Cortex of kidney (tissue), 1 donor: ENCODE measurements around the gene SPACA9.

ENCODE experiments used
- DNase-seq: peaks from one replicate; lab custom pipeline; 2025; lab: John Stamatoyannopoulos, UW

Gene SPACA9

DNA sequence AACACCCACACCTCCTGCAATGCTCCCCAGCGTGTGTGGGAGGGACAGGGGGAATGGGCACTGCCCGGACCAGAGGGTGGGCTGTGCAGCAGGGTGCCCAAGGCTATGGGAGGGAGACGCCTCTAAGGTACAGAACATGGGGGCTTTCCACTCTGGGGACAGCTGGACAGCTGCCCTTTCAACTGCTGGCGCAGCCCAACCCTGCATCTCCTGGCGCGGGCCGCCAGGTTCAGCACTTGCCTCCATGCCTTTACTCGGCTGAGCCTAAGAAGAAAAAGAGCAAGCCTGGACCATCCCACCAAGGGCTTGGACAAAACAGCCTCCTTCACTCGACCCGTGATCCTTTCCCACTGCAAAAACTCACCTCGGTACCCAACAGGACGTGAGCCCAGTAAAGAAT is 15.6 kb upstream of the SPACA9 start:
- no peak for DNase-seq

DNA sequence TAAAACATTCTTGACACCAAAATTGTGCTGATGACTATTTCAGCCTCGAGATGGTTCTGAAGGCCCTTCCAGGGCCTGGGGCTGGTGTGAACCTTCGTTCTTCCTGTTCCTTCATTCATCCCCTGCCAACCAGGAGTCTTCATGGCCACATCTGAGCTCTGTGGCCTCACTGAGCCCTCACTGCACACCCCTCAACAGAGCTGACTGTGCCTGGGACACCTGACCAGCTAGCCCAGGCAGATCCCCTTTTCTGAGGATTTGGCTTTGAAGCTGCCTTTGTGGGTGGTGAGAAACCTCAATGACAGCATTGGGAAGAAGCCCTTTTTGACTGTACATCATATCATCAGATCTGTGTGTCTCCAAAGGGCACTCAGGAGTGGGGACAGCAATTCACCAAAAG is 14.4 kb upstream of the SPACA9 start:
- no peak for DNase-seq

DNA sequence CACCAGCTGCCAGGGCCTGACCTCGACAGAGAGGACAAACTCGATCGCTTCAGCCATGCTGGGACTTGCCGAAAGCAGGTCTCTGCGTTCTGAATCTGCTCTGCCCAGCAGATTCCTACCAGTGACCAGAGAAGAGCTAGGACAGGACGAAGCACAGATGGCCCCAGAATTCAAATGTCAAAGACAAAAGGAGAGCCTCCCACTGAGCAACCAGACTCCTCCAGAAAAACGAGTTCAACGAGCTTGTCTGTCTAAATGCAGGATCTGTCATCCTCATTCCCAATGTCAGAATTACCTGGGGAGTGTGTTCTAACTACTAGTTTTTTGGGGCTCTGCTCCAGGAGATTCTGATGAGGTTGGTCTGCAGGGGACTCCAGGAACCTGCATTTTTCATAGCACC is 14.0 kb upstream of the SPACA9 start:
- DNase-seq, result no peak

DNA sequence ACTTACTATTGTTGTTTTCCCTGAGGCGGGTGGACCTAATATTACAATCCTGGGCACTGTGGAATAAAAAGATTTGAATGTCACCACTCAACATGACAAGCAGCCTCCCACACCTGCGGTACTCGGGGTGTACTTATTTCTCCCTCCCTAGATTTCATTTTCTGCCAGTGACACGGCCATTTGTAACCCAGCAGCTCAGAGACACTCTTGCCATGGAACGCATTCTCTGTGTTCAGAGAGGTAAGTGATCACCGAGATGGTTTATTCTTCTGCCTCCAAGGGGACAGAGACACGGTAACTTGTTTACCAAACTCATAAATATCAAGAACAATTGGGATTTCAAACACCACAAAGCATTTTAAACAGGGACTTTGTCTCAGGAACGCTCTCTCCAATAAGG is 11.8 kb upstream of the SPACA9 start:
- no peak for DNase-seq

DNA sequence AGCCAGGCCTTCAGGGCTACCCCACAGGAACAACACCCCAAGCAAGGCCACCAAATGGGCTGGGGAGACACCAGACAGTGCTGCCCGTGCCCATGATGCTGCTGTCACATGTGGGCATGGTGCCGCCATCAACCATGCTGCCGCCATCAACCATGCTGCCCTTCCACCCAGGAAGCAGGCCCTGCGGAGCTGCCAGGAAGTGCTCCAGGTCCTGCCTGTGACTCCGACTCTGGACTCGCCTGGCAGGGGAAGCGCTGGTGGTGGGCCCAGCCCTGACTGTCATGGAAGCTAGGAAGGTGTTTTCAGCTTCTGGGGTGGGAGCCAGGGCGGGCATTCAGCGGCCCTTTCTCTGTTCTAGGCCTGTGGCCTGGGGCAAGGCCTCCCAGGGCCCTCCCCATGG is 9.4 kb upstream of the SPACA9 start:
- no peak for DNase-seq

DNA sequence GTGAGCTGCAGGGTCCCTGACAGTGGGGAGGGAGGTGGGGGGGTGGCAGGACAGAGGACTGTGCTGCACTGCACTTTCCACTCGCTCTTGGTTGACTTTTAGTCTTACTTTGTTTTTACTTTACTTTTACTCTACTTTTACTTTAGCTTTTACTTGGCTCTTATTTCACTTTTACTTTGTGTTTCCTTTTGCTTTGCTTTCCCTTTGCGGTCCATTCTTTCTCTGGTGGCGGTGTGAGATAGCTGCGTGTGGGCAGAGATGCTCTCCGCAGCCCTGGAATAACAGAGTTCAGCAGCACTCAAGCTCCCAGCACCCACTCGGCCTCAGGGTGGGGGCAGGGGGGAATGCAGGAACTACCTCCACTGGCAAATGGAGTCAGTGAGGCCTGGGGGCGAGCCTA is 5.3 kb upstream of the SPACA9 start:
- DNase-seq, result no peak

DNA sequence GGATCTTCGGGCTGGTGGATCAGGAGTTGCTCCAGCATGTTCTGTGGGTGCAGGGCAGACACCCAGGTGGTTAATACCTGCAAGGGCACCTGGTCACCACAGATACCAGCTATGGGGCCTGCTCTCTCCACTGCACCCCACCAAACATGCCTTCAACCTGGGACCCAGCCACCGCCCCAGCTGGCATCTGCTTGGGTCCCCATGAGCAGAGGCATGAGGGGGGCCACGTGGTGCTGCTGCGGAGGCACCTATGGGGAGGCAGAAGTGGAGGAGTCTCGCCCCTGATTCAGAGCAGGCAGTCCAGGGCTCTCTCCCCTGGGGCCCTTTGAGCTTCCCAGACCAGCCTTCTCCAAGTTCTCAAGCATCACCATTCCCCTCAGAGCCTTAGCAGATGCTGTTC is 3.5 kb upstream of the SPACA9 start:
- DNase-seq, result no peak

DNA sequence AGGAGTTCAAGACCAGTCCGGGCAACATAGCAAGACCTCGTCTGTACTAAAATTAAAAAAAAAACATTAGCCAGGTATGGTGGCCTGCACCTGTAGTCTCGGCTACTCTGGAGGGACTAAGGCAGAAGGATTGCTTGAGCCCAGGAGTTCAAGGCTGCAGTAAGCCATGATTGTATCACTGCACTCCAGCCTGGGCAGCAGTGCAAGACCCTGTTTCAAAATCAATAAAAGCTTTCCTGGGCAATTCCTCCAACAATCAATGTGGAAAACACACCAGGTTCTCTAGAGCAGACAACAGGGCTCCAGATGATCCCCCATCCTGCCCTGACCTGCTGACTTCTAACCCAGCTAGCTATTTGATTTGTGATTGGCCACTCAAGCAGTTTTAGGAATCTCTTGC is 1.8 kb upstream of the SPACA9 start:
- no peak for DNase-seq

DNA sequence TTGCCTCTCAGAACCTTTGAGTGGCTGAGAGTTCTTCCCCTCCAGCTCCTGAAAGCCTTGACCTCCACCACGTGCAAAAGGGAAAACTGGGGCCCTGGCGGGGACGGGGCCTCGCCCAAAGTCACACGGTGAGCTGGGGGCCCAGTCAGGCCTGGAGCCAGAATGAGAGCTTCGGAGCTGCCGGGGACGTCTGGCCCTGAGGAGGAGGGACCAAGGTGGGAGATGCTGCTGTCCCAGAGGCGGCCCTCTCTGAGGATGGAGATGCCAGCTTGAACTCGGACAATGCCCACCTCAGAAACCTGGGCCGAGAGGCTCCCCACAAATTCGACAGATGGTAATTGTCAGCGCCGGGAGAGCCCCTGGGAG is 1.3 kb upstream of the SPACA9 start:
- no peak for DNase-seq

DNA sequence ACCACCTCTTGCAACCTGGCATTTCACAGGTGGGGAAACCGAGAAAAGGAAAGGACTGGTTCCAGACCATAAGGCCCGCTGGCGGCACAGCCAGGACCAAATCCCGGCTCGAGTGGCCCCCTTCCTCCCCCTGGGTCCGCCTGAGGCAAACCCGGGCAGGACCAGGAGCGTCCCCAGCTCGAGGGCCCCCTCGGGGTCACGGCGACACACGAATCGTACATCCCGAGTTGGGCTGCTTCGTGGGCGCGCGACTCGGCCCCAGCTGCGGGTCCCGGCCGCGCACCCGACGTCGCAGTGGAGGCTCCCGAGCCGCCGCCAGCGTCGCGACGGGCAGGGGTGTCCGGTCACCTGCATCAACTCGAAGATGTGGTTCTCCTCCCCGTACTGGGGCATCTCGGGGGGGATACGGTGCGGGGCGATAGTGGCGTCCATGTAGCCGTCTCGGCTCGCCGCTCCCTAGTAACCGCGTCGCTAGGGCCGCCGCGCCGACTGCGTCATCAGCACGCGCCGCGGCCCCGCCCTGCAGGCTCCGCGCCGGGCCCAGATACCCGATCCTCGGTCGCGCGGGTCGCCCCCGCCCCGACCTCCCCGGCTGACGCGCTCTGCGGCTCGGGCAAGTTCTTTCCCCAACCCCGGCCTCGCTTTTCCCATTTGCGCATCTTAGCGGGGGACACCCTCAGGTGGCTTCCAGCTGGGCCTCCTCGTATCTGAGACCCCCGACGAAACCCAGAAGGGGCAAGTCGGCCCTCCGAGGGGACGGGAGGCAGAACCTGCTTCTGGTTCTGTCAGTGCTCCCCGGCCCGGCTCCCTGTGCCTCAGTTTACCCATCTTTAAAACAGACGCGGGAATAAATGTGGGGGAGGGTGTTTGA is 639 bp upstream of the SPACA9 start, which contains the start of gene AK8:
TSS of gene AK8 (minus strand) at position 461 of the 871 bp plus-strand sequence. CDS start at position 432, 29 bp downstream.
- DNase-seq, result no peak

DNA sequence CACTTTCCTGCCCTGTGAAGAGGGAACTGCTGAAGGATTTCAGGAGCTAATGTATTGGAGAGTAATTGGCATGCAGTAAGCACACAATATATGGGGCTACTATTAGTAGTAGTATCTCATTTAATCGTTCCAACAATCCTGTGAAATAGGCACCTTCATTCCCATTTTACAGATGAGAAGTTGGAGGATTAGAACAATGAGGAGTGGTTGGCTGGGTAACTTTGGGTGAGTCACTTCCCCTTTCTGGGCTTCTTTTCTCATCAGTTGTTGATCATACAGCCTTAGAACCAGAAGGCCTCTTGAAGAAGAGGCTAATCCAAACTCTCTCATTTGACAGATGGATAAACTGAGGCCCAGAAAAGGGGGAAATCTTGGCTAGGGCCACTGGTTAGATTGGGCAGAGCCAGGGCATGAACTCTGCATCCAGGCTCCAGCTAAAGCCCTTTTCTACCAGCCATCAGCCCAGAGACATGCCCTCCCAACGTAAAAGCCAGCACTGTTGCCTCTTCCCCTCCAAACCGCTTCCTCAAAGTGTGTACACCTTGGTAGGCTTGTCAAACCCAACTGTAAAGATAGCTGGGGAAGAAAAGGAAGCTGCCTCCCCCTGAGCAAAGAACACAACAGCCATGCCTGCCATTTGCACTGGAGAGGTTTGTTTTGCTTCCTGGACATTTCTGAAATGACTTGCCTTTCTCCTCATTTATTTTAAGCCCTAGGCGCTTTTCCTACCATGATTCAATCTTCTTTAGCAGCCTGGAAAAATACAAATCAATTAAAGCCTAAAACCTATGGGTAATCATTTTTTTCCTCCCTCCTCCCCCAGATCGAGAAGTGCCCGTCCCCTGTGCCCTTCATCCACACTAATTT is 992 bp downstream of the SPACA9 start:
- DNase-seq, result no peak

DNA sequence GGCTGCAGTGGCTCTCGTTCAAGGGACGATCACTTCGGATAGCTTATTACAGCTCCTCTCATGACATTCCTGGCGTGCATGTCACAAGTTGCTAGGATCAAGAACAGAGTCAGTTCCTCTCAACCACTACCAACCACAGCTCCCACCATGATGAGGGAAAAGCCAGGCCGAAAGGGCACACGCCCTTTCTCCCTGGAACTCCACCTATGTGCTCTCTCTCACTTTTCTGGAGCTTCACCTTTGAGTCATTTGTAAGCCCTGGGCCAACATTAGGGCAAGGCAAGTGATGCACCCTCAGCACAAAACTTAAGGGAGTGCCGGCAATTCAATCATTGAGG is 1.6 kb downstream of the SPACA9 start:
- no peak for DNase-seq

DNA sequence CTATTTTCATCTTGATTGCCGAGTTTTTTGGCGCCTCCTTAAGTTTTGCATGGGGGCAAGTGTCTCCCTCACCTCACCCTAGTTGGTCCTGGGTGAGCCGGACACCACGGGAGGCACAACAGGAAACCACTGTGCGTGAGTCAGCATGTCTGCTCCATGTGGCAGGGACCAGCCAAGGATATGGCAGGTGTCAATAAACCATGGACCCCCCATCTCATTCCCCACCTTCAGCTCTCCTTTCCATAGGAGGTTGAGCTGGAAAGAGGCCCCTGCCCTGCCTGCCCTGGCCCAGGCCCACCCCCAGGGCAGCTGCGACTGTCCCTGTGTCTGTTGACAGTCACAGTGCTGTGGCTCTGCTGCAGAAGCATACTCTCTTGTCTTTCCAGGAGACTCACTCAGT is 3.1 kb downstream of the SPACA9 start:
- no peak for DNase-seq

DNA sequence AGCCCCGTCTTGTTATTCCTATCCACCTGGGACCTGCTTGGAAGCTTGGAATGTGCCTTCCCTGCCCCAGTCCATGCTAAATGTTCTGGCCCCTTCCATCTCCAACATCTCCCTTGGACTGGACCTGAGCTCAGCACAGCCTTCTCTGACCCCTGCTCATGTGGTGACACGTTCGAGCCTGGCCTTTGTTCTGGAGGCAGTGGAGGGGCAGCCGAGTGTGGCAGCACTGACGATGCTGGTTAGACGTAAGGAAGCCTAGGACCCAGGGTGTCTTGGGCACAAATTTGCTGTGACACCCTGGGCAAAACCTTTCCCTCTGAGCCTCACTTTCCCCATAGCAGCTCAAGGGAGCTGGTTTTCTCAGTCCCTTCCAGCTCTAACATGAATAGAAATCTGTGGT is 3.9 kb downstream of the SPACA9 start:
- DNase-seq, result no peak

DNA sequence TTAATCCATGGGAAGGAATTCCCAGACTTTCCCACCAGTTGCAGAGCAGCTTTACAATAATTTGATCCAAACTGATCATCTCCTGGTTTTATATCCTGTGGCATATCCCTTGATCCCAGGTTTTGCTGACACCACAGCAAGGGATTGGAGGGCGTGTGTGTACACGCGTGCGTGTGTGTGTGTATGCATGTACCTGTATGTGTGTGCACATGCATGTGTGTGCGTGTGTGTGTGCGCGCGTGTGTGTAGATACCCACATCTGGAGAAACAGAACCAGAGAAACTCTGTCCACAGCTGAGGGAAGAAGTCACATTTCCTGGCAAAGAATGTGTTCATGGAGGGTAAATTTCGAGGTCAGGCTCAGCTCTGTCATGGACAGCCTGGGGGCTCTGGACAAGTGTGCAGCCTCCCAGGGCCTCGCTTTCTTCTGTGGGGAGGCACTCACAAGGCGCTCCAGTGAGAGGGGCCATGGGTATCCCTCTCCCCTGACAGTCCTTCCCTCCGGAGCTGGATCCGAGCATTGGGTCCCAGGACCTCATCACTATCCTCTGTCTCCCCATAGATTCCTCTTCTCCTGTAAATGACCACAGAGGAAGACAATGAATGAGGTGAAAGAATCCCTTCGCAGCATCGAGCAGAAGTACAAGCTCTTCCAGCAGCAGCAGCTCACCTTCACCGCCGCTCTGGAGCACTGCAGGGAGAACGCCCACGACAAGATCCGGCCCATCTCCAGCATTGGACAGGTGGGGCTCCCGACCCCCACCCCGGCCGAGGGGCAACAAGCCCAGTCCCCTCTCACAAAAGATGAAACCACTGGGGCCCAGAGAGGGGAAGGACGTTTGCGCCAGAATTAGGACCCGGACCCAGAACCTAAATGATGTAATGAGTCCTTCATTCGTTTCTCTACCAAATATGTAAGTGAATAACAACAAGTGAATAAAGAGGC is 4.9 kb downstream of the SPACA9 start:
- no peak for DNase-seq

DNA sequence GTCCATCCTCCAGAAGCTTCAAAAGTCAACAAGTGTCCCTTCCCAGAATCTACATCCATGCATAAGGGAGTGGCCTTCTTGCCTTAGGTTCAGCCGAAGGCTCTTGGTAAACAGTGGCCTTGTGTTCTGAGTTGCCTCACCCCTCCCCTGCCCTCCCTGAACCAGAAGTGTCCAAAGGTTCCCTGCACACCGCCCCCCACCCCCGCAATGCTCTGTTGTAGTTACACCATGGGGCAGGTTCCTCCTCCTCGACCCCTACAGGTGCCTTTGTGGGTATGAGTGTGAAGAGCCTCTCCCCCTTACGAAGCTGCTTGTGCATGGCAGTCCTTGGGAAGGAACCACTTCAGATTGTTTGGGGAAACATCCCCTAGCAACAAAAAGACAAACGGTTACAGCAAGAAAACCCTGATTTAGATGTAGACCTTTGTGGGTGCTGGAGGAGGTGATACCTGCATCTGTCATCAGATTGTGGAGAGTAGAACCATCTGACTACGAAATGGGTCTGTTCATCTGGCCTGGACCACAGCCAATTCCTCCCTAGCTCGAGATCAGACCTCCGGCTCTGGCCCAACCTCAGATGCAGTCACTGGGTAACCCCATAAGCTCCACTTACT is 7.1 kb downstream of the SPACA9 start:
- no peak for DNase-seq

DNA sequence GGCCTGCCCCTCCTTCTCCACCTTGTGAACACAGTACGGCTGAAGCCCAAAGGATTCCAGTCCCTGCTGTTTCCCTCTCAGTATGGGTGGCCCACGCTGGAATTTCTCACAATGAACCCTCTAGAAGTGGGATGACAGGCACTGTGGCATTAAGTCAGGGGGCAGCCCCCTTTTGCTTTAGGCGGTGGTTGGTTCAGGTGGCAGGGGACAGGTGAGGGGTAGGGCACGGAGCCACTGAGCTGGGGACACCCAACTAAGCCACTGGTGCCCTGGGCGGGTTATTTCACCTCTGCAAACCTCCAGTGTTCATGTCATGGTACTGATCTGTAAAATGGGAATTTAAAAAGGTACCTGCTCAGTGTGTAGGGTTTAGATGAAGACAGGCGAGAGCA is 7.6 kb downstream of the SPACA9 start:
- DNase-seq, result no peak

DNA sequence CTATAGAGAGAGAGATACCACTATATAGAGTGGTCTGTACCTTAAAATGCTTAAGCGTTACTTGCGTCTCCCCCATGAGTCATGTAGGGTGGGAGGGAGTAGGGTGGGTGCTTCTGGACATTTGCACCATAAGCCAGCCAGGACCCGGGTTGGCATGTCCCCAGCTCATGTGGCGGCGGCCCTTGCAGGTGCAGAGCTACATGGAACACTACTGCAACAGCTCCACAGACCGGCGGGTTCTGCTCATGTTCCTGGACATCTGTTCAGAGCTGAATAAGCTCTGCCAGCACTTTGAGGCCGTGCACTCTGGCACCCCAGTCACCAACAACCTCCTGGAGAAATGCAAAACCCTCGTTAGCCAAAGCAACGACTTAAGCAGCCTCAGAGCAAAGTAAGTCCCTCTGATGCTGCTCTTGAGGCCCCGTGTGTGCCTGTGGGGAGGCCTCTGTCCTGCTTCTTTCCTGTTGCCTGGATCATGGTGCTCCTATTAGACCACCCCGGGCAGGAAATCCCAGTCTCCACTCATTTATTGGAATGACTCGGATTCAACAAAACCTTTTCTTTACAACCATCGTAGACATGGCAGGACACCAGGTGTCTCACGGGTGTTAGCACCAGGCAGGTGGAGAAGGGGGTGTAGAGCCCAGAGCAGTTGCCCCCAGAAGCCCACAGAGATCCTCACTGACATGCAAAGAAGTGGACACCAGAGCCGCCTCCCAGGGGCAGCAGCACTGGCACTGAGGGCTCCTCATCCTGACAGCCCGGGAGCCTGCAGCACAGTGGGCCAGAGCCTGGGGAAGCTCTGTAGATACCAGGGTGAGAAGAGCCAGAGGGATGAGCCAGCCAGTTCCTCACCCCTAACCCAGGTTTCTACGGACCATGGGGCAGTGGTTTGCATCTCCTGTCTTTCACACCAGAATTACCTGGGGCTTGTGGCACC is 8.8 kb downstream of the SPACA9 start:
- DNase-seq, result no peak

DNA sequence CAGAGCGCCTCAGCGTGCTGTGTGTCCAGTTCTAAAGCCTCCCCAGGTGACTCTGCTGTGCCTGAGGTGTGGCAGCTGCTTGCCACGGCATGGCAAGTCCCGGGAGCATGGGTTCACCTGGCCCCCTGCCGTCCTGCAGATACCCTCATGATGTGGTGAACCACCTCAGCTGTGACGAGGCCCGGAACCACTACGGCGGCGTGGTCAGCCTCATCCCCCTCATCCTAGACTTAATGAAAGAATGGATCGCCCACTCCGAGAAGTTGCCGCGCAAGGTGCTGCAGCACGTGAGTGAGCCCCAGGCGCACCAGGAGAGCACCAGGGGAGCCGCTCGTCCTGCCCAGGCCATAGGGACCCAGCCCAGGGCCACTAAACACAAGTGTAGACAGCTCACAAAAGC is 9.5 kb downstream of the SPACA9 start:
- no peak for DNase-seq

DNA sequence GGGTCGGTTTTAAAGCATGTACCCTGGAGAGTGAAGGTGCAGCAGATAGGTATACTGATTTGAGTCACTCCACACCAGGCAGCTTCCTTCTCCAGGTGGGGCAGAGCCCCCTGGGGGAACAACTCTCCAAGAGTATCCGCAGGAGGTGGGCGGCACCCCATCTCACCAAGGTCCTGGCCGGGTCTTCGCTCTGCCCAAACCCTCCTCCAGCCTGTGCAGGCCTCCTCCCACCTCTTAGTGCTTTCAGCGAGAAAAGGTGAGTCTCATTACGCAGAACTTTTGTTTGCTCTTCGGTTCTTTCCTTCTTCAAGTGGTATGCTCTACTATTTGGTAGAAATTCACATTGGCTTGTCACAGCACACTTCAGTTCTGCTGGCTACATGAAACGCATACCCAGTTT is 13.7 kb downstream of the SPACA9 start:
- DNase-seq, result no peak

DNA sequence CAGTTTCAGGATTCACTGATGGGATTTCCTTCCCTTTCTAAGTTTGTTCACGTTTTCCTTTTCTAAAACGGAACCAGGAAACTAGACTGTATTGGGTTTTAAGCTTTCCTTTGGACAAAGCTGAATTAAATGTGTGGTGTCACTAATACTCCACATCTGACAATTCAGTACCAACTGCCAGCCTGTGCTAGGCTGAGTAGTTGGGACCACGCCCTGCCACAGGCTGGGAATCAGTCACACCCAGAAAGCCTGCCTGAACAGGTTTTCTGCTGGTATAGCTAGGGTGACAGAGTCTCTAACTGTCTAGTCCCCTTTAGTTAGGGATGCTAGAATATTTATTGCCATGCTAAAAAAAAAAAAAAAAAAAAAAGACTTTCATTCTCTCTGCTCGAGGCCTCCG is 15.6 kb downstream of the SPACA9 start:
- DNase-seq, result no peak
